Endometrial microvascular endothelial cells (primary cell): ENCODE results near the gene SOX4. TPM values are rescaled to one million over a fixed set of nuclear protein-coding genes. Genes with fewer than 3 reads are reported as not detected.

Experiments
- in situ Hi-C: cut with HindIII; loops from 2 replicates; pipeline ENCODE4 v1.10.0; 2017; ENCODE audit warnings: low sequenced_read_pairs, low pct_unique_long_range_greater_than_20kb; ENCODE audit errors: inconsistent ontology term
- total RNA-seq: library from RNA; depleted of rRNA; stranded (reverse); fragments of >200 nt; gene quantifications from one replicate; pipeline ENCODE4 v1.2.3, GENCODE V29; 2015; ENCODE audit errors: inconsistent ontology term

SOX4 gene
- total RNA-seq, 1 donor from 2014 or later, result 22.9 TPM

DNA sequence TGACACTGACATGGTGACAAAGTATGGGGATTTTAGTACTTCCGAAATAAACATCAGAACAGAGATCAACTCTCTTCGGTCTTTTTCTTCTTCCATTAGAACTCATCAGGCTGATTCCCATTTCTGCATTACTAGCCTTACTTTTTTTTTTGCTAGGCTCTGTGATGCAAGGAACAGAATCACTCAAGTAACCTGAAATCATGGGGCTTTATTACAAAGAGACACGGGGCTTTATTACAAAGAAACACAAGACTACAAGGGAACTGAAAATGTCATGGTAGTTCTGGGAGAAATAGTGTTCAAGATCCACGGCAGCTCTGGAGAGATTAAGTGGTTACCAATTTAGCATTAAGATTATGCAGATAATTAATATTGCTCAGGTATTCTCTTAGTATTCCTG lies 11.6 kb downstream of the SOX4 start:
- in situ Hi-C loops, result no loop called here

DNA sequence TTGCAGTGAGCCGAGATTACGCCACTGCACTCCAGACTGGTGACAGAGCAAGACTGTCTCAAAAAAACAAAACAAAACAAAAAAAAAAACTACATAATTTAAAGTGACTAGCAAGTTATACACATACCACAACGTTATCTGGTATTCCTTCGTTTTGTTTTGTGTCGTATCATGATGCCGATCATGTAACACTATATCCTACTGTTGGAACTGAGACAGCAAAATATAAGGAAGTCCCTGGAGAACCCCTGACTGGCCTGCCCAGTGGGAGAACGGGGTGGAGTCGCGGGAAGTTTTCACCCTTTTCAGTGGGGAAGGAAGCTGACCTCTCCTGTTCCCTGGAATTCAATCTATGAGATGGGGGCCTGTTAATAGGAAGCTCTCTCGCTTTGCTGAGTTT lies 15.1 kb downstream of the SOX4 start:
- in situ Hi-C loops, result no loop called here

DNA sequence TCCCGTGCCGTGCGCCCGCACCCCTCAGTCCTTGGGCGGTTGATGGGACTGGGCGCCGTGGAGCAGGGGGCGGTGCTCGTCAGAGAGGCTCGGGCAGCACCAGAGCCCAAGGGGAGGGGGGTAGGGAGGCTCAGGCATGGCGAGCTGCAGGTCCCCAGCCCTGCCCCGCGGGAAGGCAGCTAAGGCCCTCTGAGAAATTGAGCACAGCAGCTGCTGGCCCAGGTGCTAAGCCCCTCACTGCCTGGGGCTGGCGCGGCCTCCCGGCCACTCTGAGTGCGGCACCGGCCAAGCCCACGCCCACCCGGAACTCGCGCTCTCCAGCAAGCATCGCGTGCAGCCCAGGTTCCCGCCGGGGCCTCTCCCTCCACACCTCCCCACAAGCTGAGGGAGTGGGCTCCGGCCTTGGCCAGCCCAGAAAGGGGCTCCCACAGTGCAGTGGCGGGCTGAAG lies 16.4 kb downstream of the SOX4 start:
- in situ Hi-C loops, result no loop called here

DNA sequence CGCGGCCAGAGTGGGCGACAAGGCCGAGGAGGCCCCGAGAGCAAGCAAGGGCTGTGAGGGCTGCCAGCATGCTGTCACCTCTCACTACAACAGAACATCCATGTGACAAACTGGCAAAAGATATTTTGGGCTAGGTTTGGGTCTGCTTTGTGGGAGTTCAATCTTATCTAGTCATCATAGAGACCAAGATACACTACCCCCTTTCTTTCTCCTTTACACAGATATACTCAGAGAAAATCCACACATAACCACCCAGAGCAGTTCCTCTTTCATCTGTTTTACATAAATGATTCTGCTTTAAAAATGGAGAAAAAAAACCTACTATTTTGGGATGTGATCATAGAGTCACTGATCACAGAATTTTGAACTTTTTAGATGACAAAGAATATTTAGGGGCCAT lies 16.8 kb downstream of the SOX4 start:
- in situ Hi-C loops, result no loop called here

DNA sequence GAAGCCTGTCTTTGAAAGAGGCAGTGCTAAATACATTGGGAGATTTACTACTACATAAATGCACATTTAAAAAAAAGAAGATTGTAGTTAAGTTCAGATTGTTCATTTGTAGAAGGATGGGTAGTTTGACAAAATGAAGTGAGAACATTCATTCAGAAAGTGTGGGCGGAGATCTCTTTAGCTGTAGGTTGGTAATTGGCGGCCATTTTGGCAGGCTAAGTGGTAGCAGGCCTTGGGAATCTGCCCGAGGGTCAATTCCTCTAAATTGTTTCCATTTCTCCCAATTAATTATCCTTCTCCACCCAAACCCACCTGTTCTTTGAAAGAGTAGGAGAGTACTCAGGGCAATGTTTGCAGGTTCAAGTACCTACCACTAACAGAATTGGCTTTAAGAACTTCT lies 17.9 kb downstream of the SOX4 start:
- in situ Hi-C loops, result no loop called here

DNA sequence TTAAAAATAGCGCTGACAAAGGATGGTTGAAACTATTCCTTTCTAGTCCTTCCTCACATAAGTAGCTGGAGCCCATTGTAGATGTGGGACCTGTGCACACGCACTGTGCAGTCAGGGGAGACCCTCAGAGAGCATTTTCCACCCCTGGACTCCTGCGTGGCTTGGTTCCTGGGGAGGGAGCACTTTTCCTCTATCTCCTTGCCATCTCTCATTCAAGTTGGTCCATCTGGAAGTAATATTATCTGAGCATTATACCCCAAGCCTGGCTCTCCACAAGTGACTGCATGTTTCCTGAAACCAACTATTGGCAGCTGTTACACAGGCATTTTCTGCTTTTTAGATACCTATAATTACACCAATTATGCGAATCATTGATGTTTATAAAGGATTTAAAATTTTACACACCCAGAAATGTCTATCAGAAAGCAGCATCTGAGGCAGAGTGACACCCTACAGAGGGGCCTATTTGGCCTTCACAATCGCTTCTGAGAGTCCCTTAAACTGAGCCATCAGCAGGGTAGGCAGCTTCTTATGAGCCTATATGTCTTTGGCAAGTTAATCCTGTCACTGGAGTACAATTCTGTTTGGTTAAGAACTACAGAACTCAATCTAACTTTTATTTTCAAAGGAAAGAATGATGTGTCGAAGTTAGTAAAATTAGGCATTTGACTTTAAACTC lies 18.7 kb downstream of the SOX4 start:
- in situ Hi-C loops, result no loop called here

DNA sequence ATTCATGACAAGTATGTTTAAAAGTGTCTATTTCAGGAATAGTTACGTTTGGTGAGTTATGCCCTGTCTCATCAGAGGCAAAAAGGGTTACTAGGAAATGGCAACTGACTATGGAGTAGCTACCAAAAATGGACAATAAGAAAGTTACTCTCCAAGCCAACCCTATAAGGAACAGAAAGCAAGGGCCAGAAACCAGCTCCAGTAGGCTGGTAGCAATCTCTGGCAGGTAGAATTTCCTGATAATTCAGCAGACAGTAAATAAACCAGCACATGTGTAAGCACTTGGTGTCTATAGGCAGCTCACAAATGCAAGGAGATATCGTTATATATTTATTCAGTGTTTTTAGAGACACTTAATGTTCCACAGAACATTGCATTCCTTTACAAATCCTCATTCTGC lies 20.3 kb downstream of the SOX4 start:
- in situ Hi-C loops, result no loop called here

DNA sequence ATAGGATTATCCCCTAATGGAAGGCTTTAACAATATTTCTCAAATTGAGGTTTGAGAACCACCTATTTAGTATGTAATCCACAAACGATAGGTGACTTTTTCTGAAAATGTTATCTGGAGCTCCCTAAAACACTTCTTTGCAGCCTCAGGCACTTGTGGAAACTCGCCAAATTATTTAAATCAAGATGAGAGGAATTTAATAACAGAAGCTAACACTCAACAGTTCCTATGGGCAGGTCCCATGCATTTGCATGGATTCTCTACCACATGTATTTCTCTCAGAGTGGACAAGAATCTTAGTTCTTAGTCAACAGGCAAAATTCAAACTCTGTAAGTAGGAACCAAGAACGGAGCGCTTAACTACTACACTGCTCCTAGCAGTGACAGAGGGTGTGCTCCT lies 20.7 kb downstream of the SOX4 start:
- in situ Hi-C loops, result no loop called here

DNA sequence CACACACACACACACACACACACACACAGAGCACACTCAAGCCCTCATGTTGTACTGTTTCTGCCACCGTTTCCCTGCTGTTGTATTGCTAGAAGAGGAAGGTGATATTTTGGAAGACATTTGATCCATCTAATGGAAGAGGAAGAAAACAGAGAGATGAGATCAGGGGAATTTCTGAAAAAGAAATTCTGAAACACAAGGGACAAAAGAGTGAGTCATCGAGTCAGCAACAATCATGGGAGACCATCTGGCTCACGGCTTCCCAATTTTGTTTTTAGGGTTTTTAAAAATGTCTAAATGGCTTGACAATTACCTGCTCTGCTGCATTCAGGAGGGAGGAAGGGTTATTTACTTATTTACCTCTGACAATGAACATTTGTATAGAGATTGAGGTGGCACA lies 22.0 kb downstream of the SOX4 start:
- in situ Hi-C loops, result no loop called here

DNA sequence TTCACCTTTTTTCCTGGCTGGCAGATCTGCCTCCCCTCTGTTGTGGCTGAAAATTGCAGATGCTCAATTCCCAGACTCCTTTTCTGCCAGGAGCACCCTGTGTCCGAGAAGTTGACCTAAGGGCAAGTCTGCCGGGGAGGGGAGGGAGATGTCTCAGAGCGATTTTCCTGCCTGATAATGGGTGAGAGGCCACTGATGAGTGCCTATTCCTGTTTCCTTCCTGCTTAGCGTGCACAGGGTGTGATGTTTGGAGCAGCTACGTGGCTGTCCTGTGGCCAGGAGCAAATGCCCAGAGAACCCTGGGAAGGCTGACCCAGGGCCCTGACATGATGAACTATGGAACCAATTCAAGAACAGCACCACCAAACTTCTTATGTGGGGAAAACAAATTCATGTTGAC lies 22.5 kb downstream of the SOX4 start:
- in situ Hi-C loops, result no loop called here

DNA sequence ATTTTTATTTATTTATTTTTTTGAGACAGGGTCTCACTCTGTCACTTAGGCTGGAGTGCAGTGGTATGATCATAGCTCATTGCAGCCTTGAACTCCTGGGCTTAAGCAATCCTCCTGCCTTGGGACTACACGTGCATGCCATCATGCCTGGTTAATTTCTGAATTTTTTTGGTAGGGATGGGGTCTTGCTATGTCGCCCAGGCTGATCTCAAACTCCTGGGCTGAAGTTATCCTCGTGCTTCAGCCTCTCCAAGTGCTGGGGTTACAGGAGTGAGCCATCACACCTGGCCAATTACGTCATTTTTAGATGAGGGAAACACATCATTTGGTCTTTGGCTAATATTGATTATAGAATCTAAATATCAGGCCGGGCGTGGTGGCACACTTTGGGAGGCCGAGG lies 32.1 kb downstream of the SOX4 start:
- in situ Hi-C loops, result no loop called here

DNA sequence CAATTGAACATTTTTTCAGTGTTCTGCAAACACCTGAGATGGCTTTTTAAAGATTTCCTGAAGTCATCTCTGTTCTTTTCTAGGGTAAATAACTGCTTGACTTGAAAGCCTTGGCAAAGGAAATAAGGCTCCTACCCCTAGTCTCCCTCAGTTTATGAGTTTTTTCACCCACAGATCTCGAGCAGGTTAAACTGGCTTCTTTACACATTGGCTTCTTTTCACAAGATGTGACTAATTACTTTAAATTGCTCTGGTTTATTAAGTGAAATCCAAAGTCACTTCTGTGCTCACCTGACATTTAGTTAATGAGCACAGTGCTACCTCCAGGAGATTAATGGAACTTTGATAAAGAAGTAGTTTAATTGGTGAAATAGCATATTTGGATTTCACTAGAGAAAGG lies 33.2 kb downstream of the SOX4 start:
- in situ Hi-C loops, result no loop called here

DNA sequence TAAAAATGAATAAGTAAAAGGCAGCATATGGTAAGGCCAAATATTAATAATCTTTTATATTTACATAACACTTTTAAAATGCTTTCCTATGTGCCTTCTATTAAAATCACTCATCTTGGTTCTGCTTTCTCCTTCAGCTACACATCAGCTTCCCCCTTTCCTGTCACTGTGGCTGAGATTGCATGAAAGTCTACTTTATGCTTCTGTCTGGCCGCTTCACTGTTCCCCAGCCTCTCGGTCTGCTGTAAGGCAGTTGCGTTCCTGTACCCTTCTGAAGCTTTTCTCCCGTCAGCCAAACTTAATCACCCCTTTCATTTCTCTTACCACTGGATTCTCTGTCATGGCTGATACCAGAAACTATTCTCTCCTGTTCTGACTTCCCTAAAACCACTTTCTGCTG lies 34.6 kb downstream of the SOX4 start:
- in situ Hi-C loops, result no loop called here

DNA sequence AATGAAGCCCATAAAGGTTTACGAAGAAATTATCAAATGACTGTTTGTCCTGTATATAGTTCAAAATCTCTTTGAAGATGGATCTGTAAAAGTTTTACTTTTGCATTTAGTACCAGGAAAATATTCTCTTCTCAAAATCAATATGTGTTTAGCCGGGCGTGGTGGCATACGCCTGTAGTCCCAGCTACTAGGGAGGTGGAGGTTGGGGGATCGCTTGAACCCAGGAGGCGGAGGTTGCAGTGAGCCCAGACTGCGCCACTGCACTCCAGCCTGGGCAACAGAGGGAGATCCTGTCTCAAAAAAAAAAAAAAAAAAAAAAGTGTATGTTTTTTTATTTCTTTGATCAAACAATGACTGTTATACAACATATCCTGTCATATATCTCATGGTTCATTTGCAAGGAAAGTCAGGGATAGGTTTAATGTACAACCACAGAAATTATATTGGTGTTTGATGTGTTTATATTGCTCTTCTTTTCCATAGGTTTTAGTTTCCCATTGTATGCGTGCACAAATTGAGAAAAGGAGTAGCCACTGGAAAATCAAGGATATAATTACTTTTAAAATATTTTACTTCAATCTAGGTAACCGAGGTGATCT lies 40.1 kb downstream of the SOX4 start:
- in situ Hi-C loops, result no loop called here

DNA sequence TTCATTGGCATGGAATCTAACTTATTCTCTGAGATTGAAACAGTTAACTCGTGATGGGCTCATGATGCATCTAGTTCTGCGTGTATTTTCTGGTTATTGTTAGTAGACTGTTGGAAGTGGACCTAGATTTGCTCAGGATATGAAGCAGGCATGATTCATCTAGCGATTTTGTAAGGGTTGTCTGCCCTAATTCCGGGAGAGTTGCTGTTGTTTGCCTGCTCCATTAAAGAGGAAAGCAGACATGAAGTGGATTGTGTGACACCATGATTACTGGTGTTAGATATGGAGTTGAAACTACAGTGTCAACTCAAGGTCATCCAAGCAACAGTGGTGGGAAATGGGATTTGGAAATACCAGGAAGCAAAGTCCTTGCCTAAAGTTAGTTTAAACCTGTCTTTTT lies 41.0 kb downstream of the SOX4 start:
- in situ Hi-C loops, result no loop called here

DNA sequence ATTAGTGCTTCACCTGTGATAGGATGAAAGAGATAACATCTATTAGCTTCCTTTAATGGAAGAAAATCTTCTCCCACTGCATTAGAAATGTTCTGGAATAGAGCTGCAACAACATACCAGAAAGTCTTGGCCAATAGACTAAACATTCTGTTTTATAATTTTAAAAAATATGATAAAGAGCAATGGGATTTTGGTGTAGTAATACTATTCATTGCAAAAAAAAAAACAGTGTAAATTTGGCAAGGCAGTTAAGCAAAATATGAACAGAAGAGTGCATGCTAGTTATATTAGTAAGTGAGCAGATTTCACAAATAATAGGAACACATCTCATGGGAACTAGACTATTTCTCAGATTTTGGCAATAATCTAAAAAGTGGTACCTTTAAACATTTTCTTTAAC lies 43.3 kb downstream of the SOX4 start:
- in situ Hi-C loops, result no loop called here

DNA sequence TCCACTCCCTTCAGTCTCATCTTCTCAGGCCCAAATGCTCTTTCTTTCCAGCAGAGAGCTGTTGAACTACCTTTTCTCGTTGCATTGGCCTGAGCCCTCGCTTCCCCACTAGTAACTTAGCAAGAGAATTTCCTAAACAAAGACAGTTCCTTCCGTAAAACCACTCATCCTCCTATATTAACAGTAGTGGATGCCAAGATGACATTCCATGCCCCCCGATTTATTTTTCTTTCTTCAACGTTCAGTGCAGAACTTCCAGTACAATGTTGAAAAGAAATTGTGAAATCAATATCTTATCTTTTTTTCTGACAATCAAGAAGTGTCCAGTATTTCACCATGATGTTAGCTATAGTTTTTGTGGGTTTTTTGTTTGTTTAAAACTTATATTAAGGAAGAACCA lies 45.8 kb downstream of the SOX4 start:
- in situ Hi-C loops, result no loop called here
